HUES64 (cell line): Measurements from ENCODE around the gene UBE2N.

Experiments used
- H3K27ac ChIP-seq: 2 replicates; pipeline ENCODE4 v1.7.0; 2013; ENCODE audit warnings: low read depth, low read length, inconsistent platforms
- H3K27me3 ChIP-seq: 2 replicates; pipeline ENCODE4 v1.6.1; 2013; ENCODE audit warnings: mild to moderate bottlenecking, low read length; ENCODE audit not compliant: insufficient read depth
- H3K36me3 ChIP-seq: 2 replicates; pipeline ENCODE4 v1.6.1; 2013; ENCODE audit warnings: mild to moderate bottlenecking, low read length; ENCODE audit not compliant: insufficient read depth
- H3K4me1 ChIP-seq: 2 replicates; pipeline ENCODE4 v1.6.1; 2013; ENCODE audit warnings: mild to moderate bottlenecking, low read length, moderate library complexity; ENCODE audit not compliant: insufficient read depth
- H3K4me3 ChIP-seq: 2 replicates; pipeline ENCODE4 v1.5.1; 2013; ENCODE audit warnings: mild to moderate bottlenecking, low read length, moderate library complexity
- H3K9ac ChIP-seq: 2 replicates; pipeline ENCODE4 v1.6.1; 2013; ENCODE audit warnings: mild to moderate bottlenecking, low read depth, low read length
- H3K9me3 ChIP-seq: 2 replicates; pipeline ENCODE4 v1.6.1; 2013; ENCODE audit warnings: low read depth, low read length; ENCODE audit not compliant: insufficient read depth
- WGBS: fragments of 150-250, 120-280 bp; methylation state at CpG from one replicate; pipeline ENCODE4 v1.1.7; 2013; ENCODE audit warnings: missing lambda C conversion rate; 5-methylcytosine and 5-hydroxymethylcytosine counted together

Gene UBE2N

GRCh38 chr12:93461503-93461902 is 19.8 kb upstream of the UBE2N start:
- no peaks in the 10 kb centered on the region for H3K9me3 ChIP-seq
- no peak overlapping the region for H3K4me3 ChIP-seq
- no peaks in the 10 kb centered on the region for H3K27me3 ChIP-seq
- H3K27ac ChIP-seq: no peak overlapping the region
- H3K4me1 ChIP-seq: no peaks in the 10 kb centered on the region
- H3K9ac ChIP-seq: no peak overlapping the region
- WGBS: 98% methylated on average over 2 of the region's 3 CpGs
- no peaks in the 10 kb centered on the region for H3K36me3 ChIP-seq

GRCh38 chr12:93460902-93461301 is 19.2 kb upstream of the UBE2N start:
- H3K36me3 ChIP-seq: no peaks in the 10 kb centered on the region
- H3K27me3 ChIP-seq: no peaks in the 10 kb centered on the region
- no peak overlapping the region for H3K4me3 ChIP-seq
- no peak overlapping the region for H3K27ac ChIP-seq
- no peak overlapping the region for H3K9ac ChIP-seq
- no peaks in the 10 kb centered on the region for H3K4me1 ChIP-seq
- WGBS: 91% methylated on average over 7 of the region's 7 CpGs
- H3K9me3 ChIP-seq: no peaks in the 10 kb centered on the region

GRCh38 chr12:93460003-93460402 is 18.3 kb upstream of the UBE2N start:
- no peak overlapping the region for H3K27ac ChIP-seq
- no peaks in the 10 kb centered on the region for H3K36me3 ChIP-seq
- no peak overlapping the region for H3K9ac ChIP-seq
- H3K4me3 ChIP-seq: no peak overlapping the region
- 90% methylated on average over 5 of the region's 6 CpGs for WGBS
- H3K4me1 ChIP-seq: no peaks in the 10 kb centered on the region
- H3K27me3 ChIP-seq: no peaks in the 10 kb centered on the region
- H3K9me3 ChIP-seq: no peaks in the 10 kb centered on the region

DNA sequence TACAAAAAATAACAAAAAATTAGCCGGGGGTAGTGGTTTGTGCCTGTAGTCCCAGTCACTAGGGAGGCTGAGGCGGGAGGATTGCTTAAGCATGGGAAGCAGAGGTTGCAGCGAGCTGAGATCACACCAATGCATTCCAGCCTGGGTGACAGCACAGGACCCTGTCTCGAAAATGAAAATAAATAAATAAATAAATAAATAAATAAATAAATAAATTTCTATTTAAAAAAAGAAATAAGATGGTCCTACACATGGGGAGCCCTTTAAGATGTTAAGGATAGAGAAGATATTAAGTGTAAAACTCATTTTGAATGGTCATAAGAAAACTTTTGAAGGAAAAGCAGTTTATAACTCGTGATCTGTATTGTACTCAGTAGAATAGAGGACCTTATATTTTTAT is 17.4 kb upstream of the UBE2N start:
- Histone ChIP-seq H3K36me3 (no peaks in the 10 kb centered on the region), H3K9me3 (no peaks in the 10 kb centered on the region), H3K27ac (no peak overlapping the region), H3K4me3 (no peak overlapping the region), H3K4me1 (no peaks in the 10 kb centered on the region), H3K9ac (no peak overlapping the region), H3K27me3 (no peaks in the 10 kb centered on the region)
- 80% methylated on average over 3 of the region's 5 CpGs for WGBS

GRCh38 chr12:93456077-93456476 is 14.3 kb upstream of the UBE2N start:
- H3K36me3 ChIP-seq: no peaks in the 10 kb centered on the region
- H3K27me3 ChIP-seq: no peaks in the 10 kb centered on the region
- no peak overlapping the region for H3K27ac ChIP-seq
- no peak overlapping the region for H3K4me3 ChIP-seq
- no peak overlapping the region for H3K9ac ChIP-seq
- H3K9me3 ChIP-seq: no peaks in the 10 kb centered on the region
- H3K4me1 ChIP-seq: no peaks in the 10 kb centered on the region
- 89% methylated on average over 1 of the region's 2 CpGs for WGBS

GRCh38 chr12:93453633-93454032 is 11.9 kb upstream of the UBE2N start:
- H3K9ac ChIP-seq: no peak overlapping the region
- no peaks in the 10 kb centered on the region for H3K9me3 ChIP-seq
- no peaks in the 10 kb centered on the region for H3K36me3 ChIP-seq
- H3K27me3 ChIP-seq: no peaks in the 10 kb centered on the region
- H3K27ac ChIP-seq: no peak overlapping the region
- H3K4me1 ChIP-seq: no peaks in the 10 kb centered on the region
- no peak overlapping the region for H3K4me3 ChIP-seq
- WGBS: 90% methylated on average over 5 of the region's 5 CpGs

GRCh38 chr12:93451423-93452158 is 9.8 kb upstream of the UBE2N start:
- Histone ChIP-seq H3K9me3 (no peaks in the 10 kb centered on the region), H3K27ac (no peak overlapping the region), H3K4me1 (no peaks in the 10 kb centered on the region), H3K9ac (no peak overlapping the region), H3K4me3 (no peak overlapping the region), H3K27me3 (no peaks in the 10 kb centered on the region), H3K36me3 (no peaks in the 10 kb centered on the region)
- WGBS: 91% methylated on average over 3 of the region's 3 CpGs

- H3K27me3 ChIP-seq: no peaks in the 10 kb centered on the region
- no peak overlapping the region for H3K27ac ChIP-seq
- no peaks in the 10 kb centered on the region for H3K36me3 ChIP-seq
- 93% methylated on average over 1 of the region's 1 CpG for whole genome bisulfite sequencing
- no peak overlapping the region for H3K9ac ChIP-seq
- H3K4me3 ChIP-seq: no peak overlapping the region
- no peaks in the 10 kb centered on the region for H3K9me3 ChIP-seq
- no peaks in the 10 kb centered on the region for H3K4me1 ChIP-seq
Observed at GRCh38 chr12:93449277-93449676, 7.5 kb upstream of the UBE2N start.

DNA sequence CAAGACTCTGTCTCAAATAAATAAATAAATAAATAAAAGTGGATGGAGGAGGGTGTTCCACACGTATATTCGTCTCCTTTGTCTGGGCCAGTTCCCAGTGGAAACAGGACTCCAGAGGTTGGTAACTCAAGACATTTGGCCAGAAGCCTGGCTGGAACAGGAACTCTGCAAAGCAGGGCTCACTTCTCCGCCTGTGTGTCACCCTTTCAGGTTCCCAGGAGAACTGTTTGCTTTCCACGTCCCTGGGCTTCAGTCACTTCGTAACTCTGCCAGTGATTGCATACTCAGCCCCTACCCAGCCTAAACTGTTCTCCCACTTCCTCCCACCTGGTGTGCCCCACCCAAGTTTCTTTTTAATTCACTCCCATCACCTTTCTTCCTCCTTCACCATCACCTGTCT is 7.0 kb upstream of the UBE2N start:
- Histone ChIP-seq H3K27me3 (no peaks in the 10 kb centered on the region), H3K9me3 (no peaks in the 10 kb centered on the region), H3K9ac (no peak overlapping the region), H3K4me3 (no peak overlapping the region), H3K36me3 (no peaks in the 10 kb centered on the region), H3K4me1 (no peaks in the 10 kb centered on the region; the same call in 1 of the 2 replicates), H3K27ac (no peak overlapping the region)
- WGBS: 84% methylated on average over 5 of the region's 5 CpGs

DNA sequence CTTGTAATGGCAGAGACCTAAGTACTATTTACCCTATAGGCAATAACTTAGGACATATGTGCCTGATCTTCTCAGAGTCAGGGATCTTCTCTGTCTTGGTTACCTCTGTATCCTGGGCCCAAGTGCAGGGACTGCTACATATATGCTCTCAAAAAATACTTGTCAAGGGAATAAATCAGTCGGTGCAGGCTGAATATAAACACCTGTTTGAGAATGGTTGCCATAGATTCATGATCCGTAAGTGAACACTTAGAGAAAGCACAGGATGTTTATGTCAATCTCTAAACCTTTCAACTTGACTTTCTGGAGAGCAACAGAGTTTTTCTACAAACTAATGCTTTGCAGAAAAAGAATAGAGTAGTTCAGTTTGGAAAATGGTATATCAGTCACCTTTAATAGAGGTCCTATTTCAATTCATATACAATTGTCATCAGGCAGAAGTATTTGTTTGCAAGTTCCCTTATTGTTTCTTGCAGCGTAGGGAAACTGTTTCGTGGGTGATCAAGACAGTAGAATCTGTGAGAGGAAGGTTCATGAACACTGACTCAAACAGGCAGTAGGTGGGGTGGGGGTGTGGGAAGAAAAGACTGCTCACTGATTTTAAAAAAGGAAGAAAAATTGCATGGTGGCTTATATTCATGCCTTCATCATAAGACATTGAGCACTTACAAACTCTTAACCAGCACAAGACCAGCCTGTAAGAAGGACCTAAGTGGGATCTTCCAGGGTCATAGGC is 6.0 kb upstream of the UBE2N start:
- 85% methylated on average over 4 of the region's 4 CpGs for WGBS
- H3K4me3 ChIP-seq: no peak overlapping the region

DNA sequence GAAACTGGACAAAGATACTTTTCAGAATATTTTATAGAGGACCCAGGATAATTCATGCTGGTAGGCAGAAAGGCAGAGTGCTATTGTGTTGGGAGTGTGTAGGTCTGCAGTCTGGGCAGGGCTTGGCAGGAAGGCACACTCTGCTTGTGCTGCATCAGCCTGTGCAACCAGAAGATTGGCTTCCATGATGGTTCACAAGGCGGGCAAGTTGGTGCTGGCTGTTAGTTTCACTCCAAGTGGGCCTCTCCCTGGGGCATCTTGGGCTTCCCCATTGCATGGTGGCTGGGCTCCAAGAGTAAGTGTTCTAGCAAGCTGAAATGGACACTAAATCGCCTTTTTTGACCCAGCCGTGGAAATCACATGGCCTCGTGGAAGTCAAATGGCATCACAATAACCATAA is 1.8 kb upstream of the UBE2N start:
- WGBS: 94% methylated on average over 4 of the region's 4 CpGs

More for the DNA sequence above, 6.0 kb upstream of the UBE2N start:
- Histone ChIP-seq H3K27ac (no peak overlapping the region), H3K9ac (no peak overlapping the region), H3K27me3 (no peaks in the 10 kb centered on the region), H3K4me1 (peaks cover 10% of the 10 kb centered on the region), H3K36me3 (no peaks in the 10 kb centered on the region), H3K9me3 (no peaks in the 10 kb centered on the region)

More for the DNA sequence above, 1.8 kb upstream of the UBE2N start:
- H3K36me3 ChIP-seq: no peaks in the 10 kb centered on the region
- no peak overlapping the region for H3K9ac ChIP-seq
- no peak overlapping the region for H3K27ac ChIP-seq
- H3K4me1 ChIP-seq: peaks cover 27% of the 10 kb centered on the region
- no peak overlapping the region for H3K4me3 ChIP-seq
- no peaks in the 10 kb centered on the region for H3K9me3 ChIP-seq
- no peaks in the 10 kb centered on the region for H3K27me3 ChIP-seq
